Neural progenitor cell (in vitro differentiated cells): Measurements from ENCODE around the gene AURKB.

Source experiments
- CTCF ChIP-seq: fragments of 200-600 bp; sonication (generic); IDR thresholded peaks from 2 replicates; pipeline ENCODE4 v1.5.1; 2017; ENCODE audit warnings: antibody characterized with exemption, mild to moderate bottlenecking
- EZH2 ChIP-seq: fragments of 200-600 bp; sonication (generic); IDR thresholded peaks from 2 replicates; pipeline ENCODE4 v1.6.1; 2017; ENCODE audit warnings: antibody characterized with exemption, mild to moderate bottlenecking, moderate library complexity
- EZH2phosphoT487 ChIP-seq: fragments of 200-600 bp; sonication (generic); IDR thresholded peaks from 2 replicates; pipeline ENCODE4 v1.6.1; 2017; ENCODE audit warnings: antibody characterized with exemption

- no peak for TF ChIP-seq CTCF
- TF ChIP-seq EZH2, result no peak
- no peak for TF ChIP-seq EZH2phosphoT487
Measured at GRCh38 chr17:8237886-8238285, 27.5 kb upstream of the AURKB start.
